Heart left ventricle (tissue), 13 donors: ENCODE measurements around the gene NR3C1.

Source experiments
- CTCF ChIP-seq, 12 donors: fragments of 200-600 bp; sonication (generic) in 4 of 12; IDR thresholded peaks; one replicate each; pipeline versions ENCODE4 v1.5.0 to v1.8.0; 2018 to 2022; ENCODE audit warnings: antibody characterized with exemption in 12 of 12, mild to moderate bottlenecking in 5 of 12
- POLR2A ChIP-seq, 2 donors: fragments of 450-650 bp; IDR thresholded peaks; one replicate each; pipeline ENCODE4 v1.6.1; 2017; ENCODE audit warnings: antibody characterized with exemption in 2 of 2, mild to moderate bottlenecking in 2 of 2, moderate library complexity in 2 of 2
- donor health status: ischemic (EF 13 %, LVEDD 7.1; RV severe dilation, severe dysfunction).
- donor health status: DM: no; HTN: yes; CAD: no.
- donor health status: DM: no; HTN: no; CAD: no.
- donor health status: ischemic (EF 25% LVEDD 6.9; RV normal size, moderate dysfunction).
- donor health status: ischemic (EF 25% LVEDD 5.7; RV mildly dilated, moderate dysfunction).
- donor health status: ischemic (EF 35%, LVEDD 5.7; RV mildly dilated, moderate dysfunction).
- donor health status: nonischemic (EF 11% LVEDD 7.7; RV severe dilation, severe dysfunction).
- donor health status: DM: yes; HTN: yes; CAD: no.
- donor health status: PGD.
- donor health status: ischemic (EF 29% LVEDD 5.4; RV normal size, mild dysfunction).
- donor health status: nonischemic (EF 23%, LVEDD 6.1; RV moderate dilation, normal function).

- no peak for TF ChIP-seq CTCF (IDR thresholded peaks at IDR 0.05)
- no peak for TF ChIP-seq POLR2A (IDR thresholded peaks at IDR 0.05)
Observed at GRCh38 chr5:143349177-143349576, 54.3 kb downstream of the NR3C1 start.
